GM11168 (cell line): Measurements from ENCODE around the gene FAM72A.
"Not testable (repeated sequence)": the region's sequence is repeated elsewhere in the genome, so short reads cannot be mapped to it uniquely, and the experiment has no call there.

Source experiments
- in situ Hi-C: fragments of 300-500 bp; cut with MboI; formaldehyde crosslinking; loops from one replicate; pipeline ENCODE4 v1.12.0; 2022; ENCODE audit warnings: low sequenced_read_pairs; ENCODE audit not compliant: unreplicated experiment

The FAM72A gene

GRCh38 chr1:206202789-206203363, at the start of gene FAM72A:
FAM72A (minus strand) TSS chr1:206202839; CDS start chr1:206202025, 814 bp downstream.
- in situ Hi-C loops, result not testable (repeated sequence)

- in situ Hi-C loops, result not testable (repeated sequence)
Observed at GRCh38 chr1:206250953-206251681, 48.5 kb upstream of the FAM72A start.

GRCh38 chr1:206246129-206246886, 43.7 kb upstream of the FAM72A start:
- in situ Hi-C loops, result not testable (repeated sequence)

GRCh38 chr1:206245479-206245878, 42.8 kb upstream of the FAM72A start:
- in situ Hi-C loops, result not testable (repeated sequence)

GRCh38 chr1:206243335-206243734, 40.7 kb upstream of the FAM72A start:
- in situ Hi-C loops, result not testable (repeated sequence)

- in situ Hi-C loops, result not testable (repeated sequence)
Observed at GRCh38 chr1:206240288-206240687, 37.6 kb upstream of the FAM72A start.

GRCh38 chr1:206235190-206235589, 32.6 kb upstream of the FAM72A start:
- in situ Hi-C loops, result not testable (repeated sequence)

GRCh38 chr1:206234189-206234916, 31.7 kb upstream of the FAM72A start:
- in situ Hi-C loops, result not testable (repeated sequence)

- in situ Hi-C loops, result not testable (repeated sequence)
Observed at GRCh38 chr1:206232970-206233645, 30.5 kb upstream of the FAM72A start.

- in situ Hi-C loops, result not testable (repeated sequence)
Observed at GRCh38 chr1:206231989-206232388, 29.4 kb upstream of the FAM72A start.

- in situ Hi-C loops, result not testable (repeated sequence)
Observed at GRCh38 chr1:206229286-206229685, 26.6 kb upstream of the FAM72A start.

GRCh38 chr1:206226886-206227285, 24.2 kb upstream of the FAM72A start:
- in situ Hi-C loops, result not testable (repeated sequence)

GRCh38 chr1:206225386-206225785, 22.7 kb upstream of the FAM72A start:
- in situ Hi-C loops, result not testable (repeated sequence)

- in situ Hi-C loops, result not testable (repeated sequence)
Observed at GRCh38 chr1:206224190-206224776, 21.6 kb upstream of the FAM72A start.

GRCh38 chr1:206221585-206221984, 18.9 kb upstream of the FAM72A start:
- in situ Hi-C loops, result not testable (repeated sequence)

- in situ Hi-C loops, result not testable (repeated sequence)
Observed at GRCh38 chr1:206220332-206221000, 17.8 kb upstream of the FAM72A start.

GRCh38 chr1:206219514-206220331, 17.1 kb upstream of the FAM72A start:
- in situ Hi-C loops, result not testable (repeated sequence)

GRCh38 chr1:206218765-206219164, 16.1 kb upstream of the FAM72A start:
- in situ Hi-C loops, result not testable (repeated sequence)
